NCI-H2196 treated with DMSO at 0.1 percent for 48 hours (cell line): Measurements from ENCODE around the gene GRP.
"Not testable (repeated sequence)": the region's sequence is repeated elsewhere in the genome, so short reads cannot be mapped to it uniquely, and the experiment has no call there.

Experiments used
- DNase-seq: peaks from one replicate; lab custom pipeline; 2025; ENCODE audit not compliant: unreplicated experiment; lab: John Stamatoyannopoulos, UW

The GRP gene

DNA sequence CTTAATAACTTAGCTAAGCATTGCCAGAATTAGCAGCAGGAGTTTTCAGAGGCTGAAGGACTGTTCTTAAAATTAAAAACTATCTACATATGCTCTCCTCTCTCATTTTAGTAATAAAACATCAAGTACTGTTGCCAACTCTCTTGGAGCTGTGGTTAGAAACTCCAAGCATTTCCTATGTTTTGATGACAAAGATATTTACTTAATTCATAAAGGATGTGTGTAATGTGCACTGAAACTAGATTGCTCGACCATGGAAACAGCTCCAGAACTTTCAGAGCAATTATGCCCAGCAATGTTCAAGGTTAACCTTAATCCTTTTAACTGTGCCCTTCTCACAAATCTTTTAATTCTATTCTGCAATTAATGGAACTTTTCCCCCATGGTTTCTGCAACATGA is 8.4 kb downstream of the GRP start:
- no peak for DNase-seq

DNA sequence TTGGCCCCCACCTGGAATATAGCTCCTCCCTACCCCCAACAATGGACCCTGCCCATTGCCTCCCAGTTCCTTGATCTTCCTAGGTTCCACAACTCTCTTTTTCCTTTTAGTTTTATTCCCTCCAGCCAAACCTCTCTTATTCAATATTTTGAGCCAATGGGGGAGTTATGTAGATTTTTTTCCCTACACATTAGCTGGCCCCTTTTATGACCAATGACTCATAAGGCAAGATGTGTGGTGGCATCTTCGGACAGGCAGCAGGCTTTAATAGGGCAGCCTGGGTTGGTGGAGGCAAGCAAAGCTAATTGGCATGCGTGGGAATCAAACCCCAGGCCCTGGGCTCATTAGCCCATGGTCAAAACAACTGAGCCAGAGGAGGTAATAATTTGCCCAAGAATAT is 9.2 kb downstream of the GRP start:
- DNase-seq, result no peak

DNA sequence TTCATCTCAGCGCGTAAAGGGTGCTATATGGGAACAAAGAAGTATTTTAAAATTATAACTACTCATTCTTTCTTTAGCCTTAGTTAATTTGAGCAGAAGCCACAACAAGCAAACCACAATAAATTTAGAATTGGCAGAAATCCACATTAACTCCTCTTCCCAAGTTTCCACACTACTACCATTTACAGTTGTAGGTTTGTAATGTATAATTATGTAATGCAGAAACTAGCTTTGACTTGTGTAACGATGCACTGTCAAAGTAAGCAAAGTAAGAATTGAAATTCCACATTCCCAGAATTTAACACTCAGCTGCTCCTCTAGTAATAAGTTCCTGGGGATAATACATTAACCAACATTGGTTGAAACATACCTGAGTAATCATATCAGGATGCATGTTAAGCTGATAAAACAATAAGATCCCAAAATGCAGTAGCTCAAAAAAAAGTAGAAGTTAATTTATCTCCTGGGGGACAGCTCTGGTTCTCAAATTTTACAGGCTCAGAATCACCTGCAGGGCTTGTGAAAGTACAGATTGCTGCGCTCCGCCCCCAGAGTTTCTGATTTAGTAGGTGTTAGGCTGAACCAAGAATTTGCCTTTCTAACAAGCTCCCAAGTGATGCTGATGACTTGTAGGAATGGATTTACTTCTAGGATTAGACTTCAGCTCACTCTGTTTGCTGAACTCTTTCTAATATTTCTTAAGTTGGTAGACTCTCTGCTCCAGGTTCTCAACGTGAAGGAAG is 9.9 kb downstream of the GRP start:
- DNase-seq, result no peak

DNA sequence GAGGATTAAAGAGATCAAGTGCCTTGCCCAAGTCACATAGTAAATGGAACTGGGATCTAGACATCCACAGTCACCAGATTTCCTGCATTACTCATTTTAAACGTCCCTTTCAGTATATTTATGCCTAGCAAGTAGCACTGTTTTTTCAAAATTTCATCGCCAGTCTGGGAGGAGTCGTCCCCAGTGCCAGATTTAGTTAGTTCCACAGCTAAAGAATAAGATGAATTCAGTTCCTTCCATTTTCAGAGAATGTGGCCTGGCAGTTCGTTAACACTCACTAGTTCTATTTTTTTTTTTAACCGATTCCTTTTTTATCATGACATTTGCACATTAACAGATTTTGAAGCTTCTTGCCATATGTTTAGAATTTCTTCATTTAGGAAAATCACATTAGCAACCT is 11.2 kb downstream of the GRP start:
- no peak for DNase-seq

DNA sequence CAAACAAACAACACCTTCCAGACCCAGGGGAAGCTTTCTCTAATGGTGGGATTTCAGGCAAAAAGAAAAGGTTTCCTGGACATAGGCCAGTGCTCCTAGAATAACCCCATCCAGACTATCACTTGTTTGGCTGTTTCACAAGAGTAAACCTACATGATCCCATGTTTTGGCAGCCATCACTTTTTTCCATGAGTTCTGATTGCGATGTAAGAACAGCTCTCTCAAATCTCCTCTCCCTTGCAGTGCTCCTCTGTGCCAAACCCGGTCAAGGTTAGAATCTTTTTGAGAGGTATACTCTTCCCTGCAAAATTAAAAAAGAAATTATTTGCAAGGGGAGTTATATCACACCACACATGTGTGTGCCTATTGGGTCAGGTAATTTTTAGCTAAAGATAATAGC is 11.9 kb downstream of the GRP start:
- no peak for DNase-seq

DNA sequence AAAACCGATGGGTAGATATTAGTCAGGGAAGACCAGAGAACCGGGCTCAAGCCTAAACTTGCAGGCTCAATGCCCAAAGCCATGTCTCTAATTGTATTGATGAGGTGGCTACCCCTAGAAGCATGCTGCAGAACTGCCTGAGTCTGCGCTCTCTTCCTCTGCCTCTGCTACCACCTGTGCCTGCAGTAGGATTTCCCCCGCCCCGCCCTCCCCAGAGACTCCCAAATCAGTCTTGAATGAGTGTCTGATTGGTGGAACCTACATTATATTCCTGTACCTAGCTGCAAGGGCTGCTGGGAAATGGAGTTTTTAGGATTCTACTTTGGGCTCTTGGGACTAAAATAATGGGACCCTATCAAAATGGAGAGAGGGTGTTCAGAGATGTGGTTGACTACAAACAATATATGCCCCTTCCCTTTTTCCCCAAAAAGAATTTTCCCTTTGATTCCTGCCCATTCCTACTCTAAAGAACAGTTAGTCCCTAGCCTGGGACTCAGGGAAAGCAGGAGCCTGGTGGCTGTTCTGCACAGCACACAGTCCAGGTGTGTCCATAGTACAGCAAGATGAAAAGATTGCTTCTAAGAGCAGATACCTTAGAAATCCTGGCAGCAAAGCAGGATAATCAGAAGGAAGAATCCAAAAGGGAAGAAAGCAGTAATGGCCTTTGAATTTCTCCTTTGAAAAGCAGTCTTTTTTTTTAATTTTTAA is 12.5 kb downstream of the GRP start:
- no peak for DNase-seq

DNA sequence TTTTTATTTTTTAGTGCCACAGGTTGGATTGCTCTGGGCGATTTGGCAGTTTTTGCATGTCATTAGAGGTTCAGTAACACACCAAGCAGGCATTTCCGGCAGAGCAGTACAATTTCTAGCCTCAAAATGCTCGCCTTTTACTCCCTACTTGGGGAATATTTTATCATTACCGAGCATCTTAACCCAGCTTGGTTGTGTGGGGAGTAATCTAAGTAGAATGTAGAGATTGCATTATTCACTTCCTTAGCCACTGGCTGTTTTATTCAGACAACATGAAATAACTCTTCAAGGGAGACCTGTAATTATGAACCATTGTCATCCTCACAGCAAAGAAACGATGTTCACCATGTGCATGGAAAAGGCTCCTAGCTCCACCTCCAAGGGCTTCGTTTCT is 13.1 kb downstream of the GRP start:
- DNase-seq, result no peak

DNA sequence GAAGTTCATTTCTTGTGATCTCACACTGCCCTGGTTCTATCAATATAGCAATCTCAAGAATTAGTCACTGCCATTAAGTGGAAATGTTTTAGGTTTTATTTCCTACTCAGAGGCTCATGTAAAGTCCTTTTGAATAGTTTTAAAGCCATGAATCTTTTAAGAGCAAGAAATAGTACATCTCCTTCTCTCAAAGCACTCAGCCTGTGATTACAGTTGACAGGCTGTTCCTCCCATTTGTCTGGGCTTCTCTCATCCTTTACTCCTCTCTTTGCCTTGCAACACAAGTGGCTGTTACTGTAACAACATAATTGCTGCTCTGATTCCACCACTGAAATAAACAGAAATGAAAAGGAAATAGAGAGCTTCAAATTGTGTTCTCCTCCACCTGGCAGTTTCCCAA is 18.4 kb downstream of the GRP start:
- no peak for DNase-seq

DNA sequence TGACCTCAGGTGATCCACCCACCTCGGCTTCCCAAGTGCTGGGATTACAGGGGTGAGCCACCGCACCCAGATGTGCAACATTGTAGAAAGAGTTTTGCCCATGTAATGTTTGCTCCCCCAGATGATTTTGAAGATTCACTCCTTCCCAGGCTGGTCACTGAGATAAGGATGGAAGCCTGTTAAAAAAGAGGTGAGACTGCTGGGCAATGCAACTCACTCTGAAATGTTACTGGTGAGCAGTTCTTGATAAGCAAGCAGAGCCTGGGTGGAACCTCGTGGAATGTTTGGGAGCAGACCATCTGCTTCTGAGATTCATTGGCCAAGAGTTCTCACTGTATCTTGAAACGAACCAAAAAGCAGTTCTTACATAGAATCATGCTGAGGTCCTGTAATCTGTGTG is 19.7 kb downstream of the GRP start:
- no peak for DNase-seq

DNA sequence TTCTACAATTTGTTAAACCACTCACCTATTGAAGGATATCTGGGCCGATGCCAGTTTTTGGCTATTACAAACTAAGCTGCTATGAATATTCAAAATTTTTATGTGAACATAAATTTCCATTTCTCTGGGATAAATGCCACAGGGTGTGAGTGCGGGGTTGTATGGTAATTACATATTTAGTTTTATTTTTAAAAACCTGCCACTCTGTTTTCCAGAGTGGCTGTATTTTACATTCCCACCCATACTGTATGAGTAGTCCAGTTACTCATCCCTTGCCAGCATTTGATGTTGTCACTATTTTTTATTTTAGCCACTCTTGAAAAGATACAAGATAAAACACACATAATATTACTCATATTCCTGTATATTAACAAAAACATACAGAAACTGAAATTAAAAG is 22.9 kb downstream of the GRP start:
- no peak for DNase-seq

DNA sequence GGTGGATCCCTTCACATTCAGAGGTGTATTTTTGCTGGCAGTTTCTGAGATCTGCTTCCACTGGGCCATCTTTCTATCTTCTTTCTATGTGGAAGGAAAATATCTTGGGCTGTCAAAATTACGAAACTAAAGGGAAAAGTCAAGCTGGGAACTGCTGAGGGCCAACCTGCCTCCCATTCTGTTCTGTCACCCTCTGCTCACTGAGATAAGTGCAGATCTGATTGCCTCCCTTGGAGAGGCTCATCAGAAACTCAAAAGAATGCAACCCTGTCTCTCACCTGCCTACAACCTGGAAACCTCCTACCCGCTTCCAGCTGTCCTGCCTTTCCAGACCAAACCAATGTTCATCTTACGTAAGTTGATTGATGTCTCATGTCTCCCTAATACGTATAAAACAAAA is 26.8 kb downstream of the GRP start:
- no peak for DNase-seq

DNA sequence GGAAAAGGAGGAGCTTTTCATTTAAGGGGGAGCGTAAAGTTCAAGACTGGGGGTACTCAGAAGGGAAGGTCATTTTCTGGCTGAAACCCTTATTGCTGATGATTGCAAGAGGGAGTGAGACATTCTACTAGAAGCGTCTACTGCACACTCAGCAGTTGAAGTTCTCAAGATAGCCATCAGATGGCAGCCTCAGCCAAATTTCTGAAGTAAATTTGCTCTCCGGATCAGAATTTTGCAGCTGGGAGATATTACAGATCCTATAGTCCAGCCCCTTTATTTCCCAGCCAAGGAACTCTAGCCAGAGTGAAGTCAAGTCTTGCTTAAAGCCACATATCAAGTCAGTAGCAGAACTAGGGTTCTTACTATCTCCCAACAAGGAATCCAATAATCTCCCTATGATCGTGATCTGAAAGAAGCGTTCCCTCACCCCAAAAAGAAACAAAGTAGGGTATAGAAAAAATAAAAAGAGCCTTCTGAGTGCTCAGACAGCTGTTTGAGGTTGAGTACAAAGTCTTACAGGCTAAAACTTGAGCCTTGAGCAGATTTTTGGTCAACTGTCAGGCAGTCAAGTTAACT is 29.3 kb downstream of the GRP start:
- DNase-seq, result peak; percentile 77

DNA sequence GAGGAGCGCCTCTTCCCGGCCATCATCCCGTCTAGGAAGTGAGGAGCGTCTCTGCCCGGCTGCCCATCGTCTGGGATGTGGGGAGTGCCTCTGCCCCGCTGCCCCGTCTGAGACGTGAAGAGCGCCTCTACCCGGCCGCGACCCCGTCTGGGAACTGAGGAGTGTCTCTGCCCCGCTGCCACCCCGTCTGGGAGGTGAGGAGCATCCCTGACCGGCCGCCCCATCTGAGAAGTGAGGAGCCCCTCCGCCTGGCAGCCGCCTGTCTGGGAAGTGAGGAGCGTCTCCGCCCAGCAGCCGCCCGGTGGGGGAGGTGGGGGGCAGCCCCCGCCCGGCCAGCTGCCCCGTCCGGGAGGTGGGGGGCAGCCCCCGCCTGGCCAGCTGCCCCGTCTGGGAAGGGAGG is 35.5 kb downstream of the GRP start:
- DNase-seq, result not testable (repeated sequence)

DNA sequence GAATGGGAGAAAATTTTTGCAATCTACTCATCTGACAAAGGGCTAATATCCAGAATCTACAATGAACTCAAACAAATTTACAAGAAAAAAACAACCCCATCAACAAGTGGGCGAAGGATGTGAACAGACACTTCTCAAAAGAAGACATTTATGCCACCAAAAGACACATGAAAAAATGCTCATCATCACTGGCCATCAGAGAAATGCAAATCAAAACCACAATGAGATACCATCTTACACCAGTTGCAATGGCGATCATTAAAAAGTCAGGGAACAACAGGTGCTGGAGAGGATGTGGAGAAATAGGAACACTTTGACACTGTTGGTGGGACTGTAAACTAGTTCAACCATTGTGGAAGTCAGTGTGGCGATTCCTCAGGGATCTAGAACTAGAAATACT is 41.9 kb downstream of the GRP start:
- not testable (repeated sequence) for DNase-seq

DNA sequence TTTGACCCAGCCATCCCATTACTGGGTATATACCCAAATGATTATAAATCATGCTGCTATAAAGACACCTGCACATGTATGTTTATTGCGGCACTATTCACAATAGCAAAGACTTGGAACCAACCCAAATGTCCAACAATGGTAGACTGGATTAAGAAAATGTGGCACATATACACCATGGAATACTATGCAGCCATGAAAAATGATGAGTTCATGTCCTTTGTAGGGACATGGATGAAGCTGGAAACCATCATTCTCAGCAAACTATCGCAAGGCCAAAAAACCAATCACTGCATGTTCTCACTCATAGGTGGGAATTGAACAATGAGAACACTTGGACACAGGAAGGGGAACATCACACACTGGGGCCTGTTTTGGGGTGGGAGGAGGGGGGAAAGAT is 42.3 kb downstream of the GRP start:
- DNase-seq, result not testable (repeated sequence)

DNA sequence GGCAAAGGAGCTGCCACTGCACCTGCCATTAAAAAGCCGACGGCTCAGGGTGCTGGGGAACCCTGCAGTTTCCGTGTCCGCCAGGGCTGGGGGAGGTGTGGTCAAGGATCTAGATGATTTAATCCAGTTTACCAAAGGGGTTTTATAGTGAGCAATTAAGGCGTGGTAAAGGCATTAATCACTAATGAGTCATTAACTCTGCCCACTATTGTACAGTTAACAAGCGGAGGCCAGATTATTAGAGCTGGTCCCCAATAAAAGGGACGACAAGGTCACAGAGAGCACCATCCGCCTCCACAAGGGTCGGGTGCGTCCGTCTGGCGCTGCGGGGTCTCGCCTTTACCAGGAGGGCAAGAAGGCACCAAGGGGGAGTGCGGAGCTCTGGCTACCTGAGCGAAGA is 43.7 kb downstream of the GRP start:
- DNase-seq, result no peak

DNA sequence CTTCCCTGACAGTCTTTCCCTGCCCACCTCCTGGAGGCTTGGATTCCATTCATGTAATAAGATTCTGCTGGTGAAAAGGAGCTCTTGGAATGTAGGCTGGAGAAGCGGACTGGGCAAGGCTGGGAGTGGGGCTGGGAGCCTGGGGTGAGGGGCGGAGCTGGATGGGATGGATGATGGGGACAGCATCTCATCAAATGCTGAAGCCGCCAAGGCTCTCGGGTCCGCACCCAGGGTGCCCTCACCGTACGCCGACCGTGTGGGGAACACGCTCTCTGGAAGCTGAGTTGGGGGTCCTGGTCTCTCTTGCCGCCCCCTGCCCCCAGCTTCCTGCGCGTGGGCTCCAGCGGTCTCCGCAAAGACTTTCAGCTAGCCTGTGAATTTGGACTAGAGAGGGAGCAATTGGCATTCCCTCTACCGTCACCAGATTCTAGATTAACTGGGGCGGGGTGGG is 44.2 kb downstream of the GRP start:
- DNase-seq, result no peak

DNA sequence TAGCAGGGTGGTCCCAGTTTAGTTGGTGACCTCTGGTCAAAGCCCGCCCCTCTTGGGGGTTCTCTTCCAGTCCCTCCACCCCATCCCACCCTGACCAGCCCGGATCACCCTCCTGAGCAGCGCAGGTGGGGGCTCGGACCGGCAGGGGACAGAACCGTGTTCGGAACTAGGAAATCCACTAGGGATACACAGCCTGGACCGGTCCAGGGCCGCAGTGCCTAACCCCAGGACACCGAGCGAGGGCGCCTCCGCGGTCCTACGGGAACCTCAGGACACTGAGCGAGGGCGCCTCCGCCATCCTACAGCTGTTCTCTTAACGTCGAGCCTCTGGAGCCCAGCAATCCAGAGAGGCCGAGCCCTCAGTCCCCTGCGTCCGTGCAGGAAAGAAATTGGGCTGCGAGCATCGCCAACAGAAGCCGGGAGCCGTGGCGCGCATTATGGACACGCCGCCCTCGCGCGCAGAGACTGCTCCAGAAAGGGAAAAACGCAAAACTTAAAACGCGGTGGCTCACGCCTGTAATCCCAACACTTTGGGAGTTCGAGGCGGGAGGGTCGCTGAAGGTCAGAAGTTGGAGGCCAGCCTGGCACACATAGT is 44.8 kb downstream of the GRP start:
- no peak for DNase-seq

DNA sequence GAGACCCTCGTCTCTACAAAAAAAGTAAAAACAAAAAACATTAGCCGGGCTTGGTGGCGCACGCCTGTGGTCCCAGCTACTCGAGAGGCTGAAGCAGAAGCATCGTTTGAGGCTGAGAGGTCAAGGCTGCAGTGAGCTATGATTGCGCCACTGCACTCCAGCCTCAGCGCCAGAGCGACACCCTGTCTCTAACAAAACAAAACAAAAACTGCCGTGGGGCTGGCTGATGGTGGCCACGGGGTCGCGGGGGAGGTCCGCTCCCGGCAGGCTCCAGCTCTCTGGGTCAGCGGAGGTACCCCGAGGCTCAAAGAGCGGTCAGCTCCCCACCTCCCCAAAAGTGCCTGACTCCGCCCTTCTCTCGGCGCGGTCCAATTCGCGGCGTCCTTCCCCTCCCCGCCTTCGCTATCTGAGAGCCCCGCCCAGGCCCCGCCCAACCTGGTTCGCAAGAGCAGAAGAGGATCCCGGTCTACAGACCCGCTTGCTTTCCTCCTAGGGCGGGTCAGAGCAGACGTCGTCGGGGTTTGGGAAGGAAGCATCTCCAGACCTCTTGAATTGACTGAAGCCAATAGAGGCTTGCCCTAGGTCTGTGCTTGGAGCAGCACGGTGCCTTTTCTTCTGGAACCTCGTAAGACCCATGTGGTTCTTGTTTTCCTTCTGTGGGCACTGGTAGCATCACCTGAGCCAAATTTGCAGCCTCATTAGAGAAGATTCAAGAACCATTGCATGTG is 45.5 kb downstream of the GRP start:
- no peak for DNase-seq

DNA sequence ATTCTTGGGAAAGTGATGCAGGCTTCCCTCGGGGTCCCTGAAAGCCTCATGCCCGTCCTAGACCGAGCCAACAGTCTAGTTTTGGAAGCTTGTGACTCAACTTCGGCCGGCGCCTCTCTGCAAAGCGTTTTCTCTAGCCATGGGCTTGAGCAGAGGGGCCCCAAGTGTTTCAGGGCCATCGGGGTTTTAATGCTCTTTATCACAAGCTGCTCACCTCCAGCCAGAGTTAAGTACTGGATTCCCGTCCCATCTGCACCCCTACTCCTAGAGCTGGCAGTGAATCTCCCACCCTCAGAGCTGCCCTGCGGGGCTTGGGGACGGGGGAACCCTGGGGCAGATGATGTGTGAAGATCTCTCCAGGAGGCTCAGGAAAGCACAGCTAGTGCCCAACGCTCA is 46.0 kb downstream of the GRP start:
- DNase-seq, result no peak

DNA sequence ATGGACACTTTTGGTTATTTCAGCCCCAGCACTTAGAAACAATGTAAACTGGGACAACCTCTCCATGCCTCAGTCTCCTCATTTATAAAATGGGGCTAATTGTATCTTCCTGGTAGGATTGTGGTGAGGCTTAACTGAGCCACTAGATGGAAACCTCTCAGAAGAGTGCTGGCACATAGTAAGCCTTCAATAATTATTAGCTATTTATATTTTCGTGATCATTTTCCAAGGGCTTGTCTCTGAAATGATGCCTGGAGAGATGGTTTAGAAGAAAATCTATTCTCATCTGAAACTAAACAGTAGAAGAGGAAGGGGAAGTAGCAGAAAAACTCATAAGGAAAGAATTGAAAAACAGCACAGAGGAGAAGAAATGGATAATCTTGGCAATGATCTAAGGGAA is 46.5 kb downstream of the GRP start:
- DNase-seq, result no peak
